ENCODE data around the gene FAM186B.

Gene FAM186B

GRCh38 chr12:49567611-49568441, 37.6 kb downstream of the FAM186B start, which contains the start of gene MCRS1:
Gene MCRS1, minus strand, starts transcription at chr12:49568142. Its CDS starts 1,411 bp downstream, at chr12:49566731.
- peak; percentile 96 for DNase-seq (ENCODE audit: low read depth)

- DNase-seq (ENCODE audit: low read depth) = no peak
Observed at GRCh38 chr12:49567302-49567610, 38.2 kb downstream of the FAM186B start.

GRCh38 chr12:49566361-49566760, 39.1 kb downstream of the FAM186B start:
- no peak for DNase-seq (ENCODE audit: low read depth)

- DNase-seq (ENCODE audit: low read depth) = no peak
Observed at GRCh38 chr12:49565406-49566265, 39.8 kb downstream of the FAM186B start.

GRCh38 chr12:49564686-49565405, 40.6 kb downstream of the FAM186B start:
- no peak for DNase-seq (ENCODE audit: low read depth)

GRCh38 chr12:49563951-49564685, 41.3 kb downstream of the FAM186B start:
- no peak for DNase-seq (ENCODE audit: low read depth)

- DNase-seq (ENCODE audit: low read depth) = no peak
Observed at GRCh38 chr12:49562831-49563230, 42.6 kb downstream of the FAM186B start.

- no peak for DNase-seq (ENCODE audit: low read depth)
Observed at GRCh38 chr12:49562233-49562632, 43.2 kb downstream of the FAM186B start.

GRCh38 chr12:49560695-49561094, 44.7 kb downstream of the FAM186B start:
- no peak for DNase-seq (ENCODE audit: low read depth)

- DNase-seq (ENCODE audit: low read depth) = no peak
Observed at GRCh38 chr12:49559011-49559675, 46.3 kb downstream of the FAM186B start.

GRCh38 chr12:49558526-49558925, 46.9 kb downstream of the FAM186B start:
- no peak for DNase-seq (ENCODE audit: low read depth)

GRCh38 chr12:49557917-49558215, 47.6 kb downstream of the FAM186B start:
- no peak for DNase-seq (ENCODE audit: low read depth)

- DNase-seq (ENCODE audit: low read depth) = no peak
Observed at GRCh38 chr12:49557187-49557916, 48.1 kb downstream of the FAM186B start.

- DNase-seq (ENCODE audit: low read depth) = no peak
Observed at GRCh38 chr12:49556391-49557186, 48.9 kb downstream of the FAM186B start.

GRCh38 chr12:49555631-49556390, 49.6 kb downstream of the FAM186B start:
- DNase-seq (ENCODE audit: low read depth) = no peak

- no peak for DNase-seq (ENCODE audit: low read depth)
Observed at GRCh38 chr12:49554266-49554665, 51.2 kb downstream of the FAM186B start.

GRCh38 chr12:49553512-49554088, 51.8 kb downstream of the FAM186B start:
- DNase-seq (ENCODE audit: low read depth) = peak; percentile 69

GRCh38 chr12:49552899-49553298, 52.5 kb downstream of the FAM186B start:
- no peak for DNase-seq (ENCODE audit: low read depth)

GRCh38 chr12:49552425-49552824, 53.0 kb downstream of the FAM186B start:
- no peak for DNase-seq (ENCODE audit: low read depth)

Measured in ELR (cell line).